ENCODE results near the gene STAC3. TPM values are rescaled to one million over a fixed set of nuclear protein-coding genes. Genes with fewer than 3 reads are reported as not detected.

The STAC3 gene
- total and polyA plus RNA-seq, 2 of the 13 experiments (the other 11 are each of a cell fraction or from before 2014, with no cell fraction given): 0.18 to 0.22 TPM

- TF ChIP-seq, protein P1, sequence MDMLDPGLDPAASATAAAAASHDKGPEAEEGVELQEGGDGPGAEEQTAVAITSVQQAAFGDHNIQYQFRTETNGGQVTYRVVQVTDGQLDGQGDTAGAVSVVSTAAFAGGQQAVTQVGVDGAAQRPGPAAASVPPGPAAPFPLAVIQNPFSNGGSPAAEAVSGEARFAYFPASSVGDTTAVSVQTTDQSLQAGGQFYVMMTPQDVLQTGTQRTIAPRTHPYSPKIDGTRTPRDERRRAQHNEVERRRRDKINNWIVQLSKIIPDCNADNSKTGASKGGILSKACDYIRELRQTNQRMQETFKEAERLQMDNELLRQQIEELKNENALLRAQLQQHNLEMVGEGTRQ (IDR thresholded peaks at IDR 0.05; ENCODE audit: low read depth, low read length): no peak
- TF ChIP-seq, protein P1 (CRISPR knock-in tag; IDR thresholded peaks at IDR 0.05; ENCODE audit: borderline replicate concordance): peak; percentile 57; the same call in 1 of the 2 replicates
- TF ChIP-seq GATAD1 (CRISPR knock-in tag; IDR thresholded peaks at IDR 0.05): peak; percentile 19; the same call in 1 of the 2 replicates
- peak; percentile 25; the same call in 1 of the 2 replicates for TF ChIP-seq ZBTB43 (CRISPR knock-in tag; conservative IDR thresholded peaks at IDR 0.05)
- 0 out of 2 replicates have a peak, but pooled peaks have one; percentile 14 for TF ChIP-seq ZNF891 (CRISPR knock-in tag; IDR thresholded peaks at IDR 0.05)
- TF ChIP-seq RFXAP (CRISPR knock-in tag; IDR thresholded peaks at IDR 0.05; ENCODE audit: borderline replicate concordance): peak; percentile 76; the same call in 1 of the 2 replicates
- TF ChIP-seq CBX5 (CRISPR knock-in tag; IDR thresholded peaks at IDR 0.05; ENCODE audit: borderline replicate concordance): no peak; the same call in 1 of the 2 replicates
- TF ChIP-seq NFYC (CRISPR knock-in tag; IDR thresholded peaks at IDR 0.05): peak; percentile 41; the same call in 1 of the 2 replicates
- 0 out of 2 replicates have a peak, but pooled peaks have one; percentile 16 for TF ChIP-seq SMAD1 (CRISPR knock-in tag; IDR thresholded peaks at IDR 0.05; ENCODE audit: borderline replicate concordance, low read depth)
- no peak for TF ChIP-seq FOXA1 (IDR thresholded peaks at IDR 0.05)
- no peak for TF ChIP-seq FOXA1 (CRISPR knock-in tag; IDR thresholded peaks at IDR 0.05)
- no peak for TF ChIP-seq ETV6 (CRISPR knock-in tag; conservative IDR thresholded peaks at IDR 0.05)
- TF ChIP-seq RFX1 (IDR thresholded peaks at IDR 0.05): no peak
- TF ChIP-seq WIZ (CRISPR knock-in tag; IDR thresholded peaks at IDR 0.05): no peak
- TF ChIP-seq, protein P2, sequence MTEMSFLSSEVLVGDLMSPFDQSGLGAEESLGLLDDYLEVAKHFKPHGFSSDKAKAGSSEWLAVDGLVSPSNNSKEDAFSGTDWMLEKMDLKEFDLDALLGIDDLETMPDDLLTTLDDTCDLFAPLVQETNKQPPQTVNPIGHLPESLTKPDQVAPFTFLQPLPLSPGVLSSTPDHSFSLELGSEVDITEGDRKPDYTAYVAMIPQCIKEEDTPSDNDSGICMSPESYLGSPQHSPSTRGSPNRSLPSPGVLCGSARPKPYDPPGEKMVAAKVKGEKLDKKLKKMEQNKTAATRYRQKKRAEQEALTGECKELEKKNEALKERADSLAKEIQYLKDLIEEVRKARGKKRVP (CRISPR knock-in tag; IDR thresholded peaks at IDR 0.05): peak; percentile 91 to 100
- peak; percentile 79; the same call in 1 of the 2 replicates for TF ChIP-seq MED1 (CRISPR knock-in tag; IDR thresholded peaks at IDR 0.05)
- TF ChIP-seq ZNF747 (CRISPR knock-in tag; IDR thresholded peaks at IDR 0.05; ENCODE audit: borderline replicate concordance): no peak
- TF ChIP-seq, protein P3, sequence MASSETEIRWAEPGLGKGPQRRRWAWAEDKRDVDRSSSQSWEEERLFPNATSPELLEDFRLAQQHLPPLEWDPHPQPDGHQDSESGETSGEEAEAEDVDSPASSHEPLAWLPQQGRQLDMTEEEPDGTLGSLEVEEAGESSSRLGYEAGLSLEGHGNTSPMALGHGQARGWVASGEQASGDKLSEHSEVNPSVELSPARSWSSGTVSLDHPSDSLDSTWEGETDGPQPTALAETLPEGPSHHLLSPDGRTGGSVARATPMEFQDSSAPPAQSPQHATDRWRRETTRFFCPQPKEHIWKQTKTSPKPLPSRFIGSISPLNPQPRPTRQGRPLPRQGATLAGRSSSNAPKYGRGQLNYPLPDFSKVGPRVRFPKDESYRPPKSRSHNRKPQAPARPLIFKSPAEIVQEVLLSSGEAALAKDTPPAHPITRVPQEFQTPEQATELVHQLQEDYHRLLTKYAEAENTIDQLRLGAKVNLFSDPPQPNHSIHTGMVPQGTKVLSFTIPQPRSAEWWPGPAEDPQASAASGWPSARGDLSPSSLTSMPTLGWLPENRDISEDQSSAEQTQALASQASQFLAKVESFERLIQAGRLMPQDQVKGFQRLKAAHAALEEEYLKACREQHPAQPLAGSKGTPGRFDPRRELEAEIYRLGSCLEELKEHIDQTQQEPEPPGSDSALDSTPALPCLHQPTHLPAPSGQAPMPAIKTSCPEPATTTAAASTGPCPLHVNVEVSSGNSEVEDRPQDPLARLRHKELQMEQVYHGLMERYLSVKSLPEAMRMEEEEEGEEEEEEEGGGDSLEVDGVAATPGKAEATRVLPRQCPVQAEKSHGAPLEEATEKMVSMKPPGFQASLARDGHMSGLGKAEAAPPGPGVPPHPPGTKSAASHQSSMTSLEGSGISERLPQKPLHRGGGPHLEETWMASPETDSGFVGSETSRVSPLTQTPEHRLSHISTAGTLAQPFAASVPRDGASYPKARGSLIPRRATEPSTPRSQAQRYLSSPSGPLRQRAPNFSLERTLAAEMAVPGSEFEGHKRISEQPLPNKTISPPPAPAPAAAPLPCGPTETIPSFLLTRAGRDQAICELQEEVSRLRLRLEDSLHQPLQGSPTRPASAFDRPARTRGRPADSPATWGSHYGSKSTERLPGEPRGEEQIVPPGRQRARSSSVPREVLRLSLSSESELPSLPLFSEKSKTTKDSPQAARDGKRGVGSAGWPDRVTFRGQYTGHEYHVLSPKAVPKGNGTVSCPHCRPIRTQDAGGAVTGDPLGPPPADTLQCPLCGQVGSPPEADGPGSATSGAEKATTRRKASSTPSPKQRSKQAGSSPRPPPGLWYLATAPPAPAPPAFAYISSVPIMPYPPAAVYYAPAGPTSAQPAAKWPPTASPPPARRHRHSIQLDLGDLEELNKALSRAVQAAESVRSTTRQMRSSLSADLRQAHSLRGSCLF (CRISPR knock-in tag; IDR thresholded peaks at IDR 0.05; ENCODE audit: borderline replicate concordance): no peak
- TF ChIP-seq TOPORS (CRISPR knock-in tag; IDR thresholded peaks at IDR 0.05): no peak
Measured at GRCh38 chr12:57229634-57230380, 21.2 kb downstream of the STAC3 start, which contains the start of gene SHMT2 (continued).
